Neural progenitor cell (in vitro differentiated cells): ENCODE data around the gene NF2. TPM values are rescaled to one million over a fixed set of nuclear protein-coding genes. Genes with fewer than 3 reads are reported as not detected.

Experiments used
- DNase-seq: peaks from one replicate; pipeline ENCODE4 v3.0.0-alpha.2; 2016; ENCODE audit warnings: low spot score
- H2AFZ ChIP-seq: fragments of 200-600 bp; sonication (generic); replicated peaks from 2 replicates; pipeline ENCODE4 v1.6.1; 2016; ENCODE audit warnings: antibody characterized with exemption
- H3F3A ChIP-seq: fragments of 200-600 bp; sonication (generic); 2 replicates; pipeline ENCODE4 v1.6.1; 2016; ENCODE audit warnings: antibody characterized with exemption, low read depth
- H3K27ac ChIP-seq: fragments of 200-600 bp; sonication (generic); 2 replicates; pipeline ENCODE4 v1.5.1; 2016; ENCODE audit warnings: mild to moderate bottlenecking
- H3K27me3 ChIP-seq: fragments of 200-600 bp; sonication (generic); 2 replicates; pipeline ENCODE4 v1.6.1; 2016; ENCODE audit warnings: mild to moderate bottlenecking, moderate library complexity
- H3K36me3 ChIP-seq: fragments of 200-600 bp; sonication (generic); 2 replicates; pipeline ENCODE4 v1.5.1; 2016
- H3K4me1 ChIP-seq: fragments of 200-600 bp; sonication (generic); 2 replicates; pipeline ENCODE4 v1.6.1; 2016; ENCODE audit warnings: mixed run types
- H3K4me2 ChIP-seq: fragments of 200-600 bp; sonication (generic); 2 replicates; pipeline ENCODE4 v1.6.1; 2016
- H3K4me3 ChIP-seq: fragments of 200-600 bp; sonication (generic); 2 replicates; pipeline ENCODE4 v1.5.1; 2016
- H3K79me2 ChIP-seq: fragments of 200-600 bp; sonication (generic); 2 replicates; pipeline ENCODE4 v1.6.1; 2016; ENCODE audit warnings: low read depth
- H3K9ac ChIP-seq: fragments of 200-600 bp; sonication (generic); 2 replicates; pipeline ENCODE4 v1.6.1; 2016
- H3K9me3 ChIP-seq: fragments of 200-600 bp; sonication (generic); 2 replicates; pipeline ENCODE4 v1.5.1; 2016; ENCODE audit warnings: low read depth
- H4K20me1 ChIP-seq: fragments of 200-600 bp; sonication (generic); 2 replicates; pipeline ENCODE4 v1.6.1; 2016; ENCODE audit warnings: low read depth
- H3K27ac Mint-ChIP-seq: 3 replicates; pipeline ENCODE4 v1.8.0; 2021; ENCODE audit warnings: mixed read lengths
- H3K27me3 Mint-ChIP-seq: 2 replicates; pipeline ENCODE4 v1.8.0; 2022; ENCODE audit warnings: low read depth, mild to moderate bottlenecking, inconsistent platforms, moderate library complexity, mixed read lengths; ENCODE audit not compliant: insufficient read depth
- H3K36me3 Mint-ChIP-seq: 3 replicates; pipeline ENCODE4 v1.8.0; 2021; ENCODE audit warnings: mixed read lengths
- H3K4me1 Mint-ChIP-seq: 3 replicates; pipeline ENCODE4 v1.8.0; 2021; ENCODE audit warnings: mixed read lengths
- H3K4me3 Mint-ChIP-seq: 3 replicates; pipeline ENCODE4 v1.8.0; 2021; ENCODE audit warnings: mild to moderate bottlenecking, moderate library complexity, mixed read lengths
- H3K9me3 Mint-ChIP-seq: 3 replicates; pipeline ENCODE4 v1.8.0; 2020; ENCODE audit warnings: mixed read lengths
- CTCF ChIP-seq: fragments of 200-600 bp; sonication (generic); IDR thresholded peaks from 2 replicates; pipeline ENCODE4 v1.5.1; 2017; ENCODE audit warnings: antibody characterized with exemption, mild to moderate bottlenecking
- EZH2 ChIP-seq: fragments of 200-600 bp; sonication (generic); IDR thresholded peaks from 2 replicates; pipeline ENCODE4 v1.6.1; 2017; ENCODE audit warnings: antibody characterized with exemption, mild to moderate bottlenecking, moderate library complexity
- EZH2phosphoT487 ChIP-seq: fragments of 200-600 bp; sonication (generic); IDR thresholded peaks from 2 replicates; pipeline ENCODE4 v1.6.1; 2017; ENCODE audit warnings: antibody characterized with exemption
- total RNA-seq: library from RNA; depleted of rRNA; stranded (reverse); fragments of >200 nt; gene quantifications from 2 replicates; pipeline ENCODE4 v1.2.3, GENCODE V29; 2015; ENCODE audit warnings: low replicate concordance

Gene NF2
- total RNA-seq, 1 donor from 2014 or later = 18.7 TPM

GRCh38 chr22:29732883-29733282, 129.4 kb downstream of the NF2 start:
- H3K27ac Mint-ChIP-seq = no peak overlapping the region

GRCh38 chr22:29733362-29734201, 130.1 kb downstream of the NF2 start:
- H3K4me2 ChIP-seq = no peak overlapping the region
- no peaks in the 10 kb centered on the region for H3K9me3 ChIP-seq
- Mint-ChIP-seq H3K4me3 (no peak overlapping the region), H3K27ac (peak overlapping the region; percentile 92), H3K4me1 (peaks cover 10% of the 10 kb centered on the region), H3K27me3 (peaks cover 2% of the 10 kb centered on the region), H3K9me3 (no peaks in the 10 kb centered on the region), H3K36me3 (peaks cover 2% of the 10 kb centered on the region)
- no peak overlapping the region for H3K27ac ChIP-seq
- H4K20me1 ChIP-seq = peaks cover 8% of the 10 kb centered on the region
- no peak overlapping the region for H2AFZ ChIP-seq
- no peak overlapping the region for H3K4me3 ChIP-seq
- TF ChIP-seq CTCF (no peak), EZH2phosphoT487 (no peak), EZH2 (no peak)
- H3K9ac ChIP-seq = no peak overlapping the region
- H3K79me2 ChIP-seq = no peaks in the 10 kb centered on the region
- peaks cover 16% of the 10 kb centered on the region for H3K4me1 ChIP-seq
- no peaks in the 10 kb centered on the region for H3K27me3 ChIP-seq
- DNase-seq = no peak
- H3F3A ChIP-seq = no peaks in the 10 kb centered on the region
- no peaks in the 10 kb centered on the region for H3K36me3 ChIP-seq

More at GRCh38 chr22:29732883-29733282, 129.4 kb downstream of the NF2 start:
- Histone ChIP-seq H2AFZ (no peak overlapping the region), H3K27ac (no peak overlapping the region), H3K36me3 (no peaks in the 10 kb centered on the region), H3K9me3 (no peaks in the 10 kb centered on the region), H3K4me3 (no peak overlapping the region), H3K27me3 (no peaks in the 10 kb centered on the region), H3K79me2 (no peaks in the 10 kb centered on the region), H3F3A (no peaks in the 10 kb centered on the region), H3K4me1 (peaks cover 16% of the 10 kb centered on the region), H3K9ac (no peak overlapping the region), H4K20me1 (peaks cover 8% of the 10 kb centered on the region), H3K4me2 (no peak overlapping the region)
- H3K4me3 Mint-ChIP-seq = no peak overlapping the region
- no peak for DNase-seq
- TF ChIP-seq CTCF = no peak
- TF ChIP-seq EZH2phosphoT487 = no peak
- no peak for TF ChIP-seq EZH2
- no peaks in the 10 kb centered on the region for H3K9me3 Mint-ChIP-seq
- peaks cover 10% of the 10 kb centered on the region for H3K4me1 Mint-ChIP-seq
- peaks cover 2% of the 10 kb centered on the region for H3K27me3 Mint-ChIP-seq
- peaks cover 2% of the 10 kb centered on the region for H3K36me3 Mint-ChIP-seq

- Histone ChIP-seq H3K9me3 (no peaks in the 10 kb centered on the region), H2AFZ (no peak overlapping the region), H3K27me3 (no peaks in the 10 kb centered on the region), H3K4me3 (no peak overlapping the region), H3K4me2 (peak overlapping the region; percentile 57), H3K36me3 (no peaks in the 10 kb centered on the region), H3K4me1 (peaks cover 16% of the 10 kb centered on the region), H3K27ac (no peak overlapping the region), H3K9ac (no peak overlapping the region), H3K79me2 (no peaks in the 10 kb centered on the region), H4K20me1 (peaks cover 8% of the 10 kb centered on the region), H3F3A (no peaks in the 10 kb centered on the region)
- H3K4me3 Mint-ChIP-seq = no peak overlapping the region
- H3K4me1 Mint-ChIP-seq = peaks cover 10% of the 10 kb centered on the region
- TF ChIP-seq EZH2 = no peak
- no peak for TF ChIP-seq CTCF
- TF ChIP-seq EZH2phosphoT487 = no peak
- no peaks in the 10 kb centered on the region for H3K9me3 Mint-ChIP-seq
- H3K27ac Mint-ChIP-seq = peak overlapping the region; percentile 57
- H3K36me3 Mint-ChIP-seq = peaks cover 2% of the 10 kb centered on the region
- H3K27me3 Mint-ChIP-seq = peaks cover 2% of the 10 kb centered on the region
- no peak for DNase-seq
Observed at GRCh38 chr22:29734406-29734805, 131.0 kb downstream of the NF2 start.
